ENCODE results near the gene TESK2. TPM values are rescaled to one million over a fixed set of nuclear protein-coding genes. Genes with fewer than 3 reads are reported as not detected.
"Not testable (repeated sequence)": the region's sequence is repeated elsewhere in the genome, so short reads cannot be mapped to it uniquely, and the experiment has no call there.

Gene TESK2
- total RNA-seq, 1 experiment from 2014 or later, result not detected

DNA sequence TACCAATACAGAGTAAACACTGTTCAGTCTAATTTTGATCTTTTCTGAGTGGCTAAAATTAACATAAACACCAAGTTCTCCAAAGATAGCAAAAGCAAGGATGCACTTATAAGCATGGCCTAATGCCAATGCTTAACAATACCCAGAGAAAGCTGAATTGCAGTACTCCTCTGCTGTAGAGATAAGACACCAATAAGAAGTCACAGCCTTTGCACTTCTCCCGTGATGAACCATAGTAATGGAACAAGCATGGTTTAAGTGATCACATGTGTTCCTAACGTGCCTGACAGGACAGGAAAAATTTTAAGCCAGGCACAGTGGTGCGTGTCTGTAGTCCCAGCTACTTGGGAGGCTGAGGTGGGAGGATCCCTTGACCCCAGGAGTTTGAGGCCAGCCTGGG lies 25.1 kb upstream of the TESK2 start:
- H3K4me3 ChIP-seq, result no peak overlapping the region
- H3K36me3 ChIP-seq, result peaks cover 78% of the 10 kb centered on the region
- DNase-seq, result no peak
- H3K27me3 ChIP-seq, result no peaks in the 10 kb centered on the region
- H3K9me3 ChIP-seq, result no peaks in the 10 kb centered on the region

DNA sequence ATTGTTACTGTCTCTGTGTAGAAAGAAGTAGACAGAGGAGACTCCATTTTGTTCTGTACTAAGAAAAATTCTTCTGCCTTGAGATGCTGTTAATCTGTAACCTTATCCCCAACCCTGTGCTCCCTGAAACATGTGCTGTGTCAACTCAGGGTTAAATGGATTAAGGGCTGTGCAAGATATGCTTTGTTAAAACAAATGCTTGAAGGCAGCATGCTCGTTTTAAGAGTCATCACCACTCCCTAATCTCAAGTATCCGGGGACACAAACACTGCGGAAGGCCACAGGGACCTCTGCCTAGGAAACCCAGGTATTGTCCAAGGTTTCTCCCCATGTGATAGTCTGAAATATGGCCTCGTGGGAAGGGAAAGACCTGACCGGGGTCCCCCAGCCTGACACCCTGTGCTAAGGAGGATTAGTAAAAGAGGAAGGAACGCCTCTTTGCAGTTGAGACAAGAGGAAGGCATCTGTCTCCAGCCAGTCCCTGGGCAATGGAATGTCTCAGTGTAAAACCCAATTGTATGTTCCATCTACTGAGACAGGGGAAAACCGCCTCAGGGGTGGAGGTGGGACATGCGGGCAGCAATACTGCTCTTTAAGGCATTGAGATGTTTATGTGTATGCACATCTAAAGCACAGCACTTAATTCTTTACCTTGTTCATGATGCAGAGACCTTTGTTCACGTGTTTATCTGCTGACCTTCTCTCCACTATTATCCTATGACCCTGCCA lies 22.7 kb upstream of the TESK2 start:
- DNase-seq, H3K4me3 ChIP-seq, H3K9me3 ChIP-seq, H3K27me3 ChIP-seq: not testable (repeated sequence)
- peaks cover 87% of the 10 kb centered on the region for H3K36me3 ChIP-seq

DNA sequence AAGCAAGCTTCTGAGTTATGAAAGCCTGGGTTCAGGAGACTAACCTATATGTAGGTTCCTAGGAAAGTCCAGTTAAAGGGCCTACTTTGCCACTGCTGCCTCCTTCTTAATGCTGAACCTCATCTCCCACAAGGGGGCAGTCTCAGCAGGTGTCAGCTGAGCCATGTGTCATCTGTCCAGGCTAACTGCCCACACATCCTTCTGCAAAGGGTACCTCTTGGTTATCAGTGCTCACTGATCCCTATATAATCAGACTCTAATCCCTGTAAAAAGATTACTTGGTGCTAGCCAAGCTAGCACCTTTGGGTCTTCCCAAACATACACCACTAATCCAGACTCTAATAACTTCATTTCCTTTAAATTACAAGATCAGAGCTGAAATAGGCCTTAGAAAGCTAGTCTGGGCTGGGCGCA lies 21.7 kb upstream of the TESK2 start:
- H3K36me3 ChIP-seq, result peaks cover 79% of the 10 kb centered on the region
- no peaks in the 10 kb centered on the region for H3K27me3 ChIP-seq
- DNase-seq, result peak; percentile 57
- no peaks in the 10 kb centered on the region for H3K9me3 ChIP-seq
- H3K4me3 ChIP-seq, result no peak overlapping the region

DNA sequence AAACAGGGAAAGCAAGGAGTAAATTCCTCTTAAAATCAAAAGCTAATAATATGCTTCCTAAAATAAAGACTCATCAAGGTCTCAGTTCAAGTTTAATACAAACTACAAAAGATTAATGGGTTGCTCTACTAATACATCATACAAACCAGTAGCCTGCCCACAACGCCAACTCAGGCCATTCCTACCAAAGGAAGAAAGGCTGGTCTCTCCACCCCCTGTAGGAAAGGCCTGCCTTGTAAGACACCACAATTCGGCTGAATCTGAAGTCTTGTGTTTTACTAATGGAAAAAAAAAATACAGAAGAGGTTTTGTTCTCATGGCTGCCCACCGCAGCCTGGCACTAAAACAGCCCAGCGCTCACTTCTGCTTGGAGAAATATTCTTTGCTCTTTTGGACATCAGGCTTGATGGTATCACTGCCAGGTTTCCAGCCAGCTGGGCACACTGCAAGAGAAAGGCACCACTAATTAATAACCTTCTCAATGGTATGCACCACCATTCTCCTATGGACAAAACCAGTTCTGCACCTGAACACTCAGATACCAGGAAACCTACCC lies 20.1 kb upstream of the TESK2 start:
- H3K9me3 ChIP-seq, result no peaks in the 10 kb centered on the region
- H3K36me3 ChIP-seq, result peaks cover 65% of the 10 kb centered on the region
- no peak overlapping the region for H3K4me3 ChIP-seq
- DNase-seq, result no peak
- no peaks in the 10 kb centered on the region for H3K27me3 ChIP-seq

DNA sequence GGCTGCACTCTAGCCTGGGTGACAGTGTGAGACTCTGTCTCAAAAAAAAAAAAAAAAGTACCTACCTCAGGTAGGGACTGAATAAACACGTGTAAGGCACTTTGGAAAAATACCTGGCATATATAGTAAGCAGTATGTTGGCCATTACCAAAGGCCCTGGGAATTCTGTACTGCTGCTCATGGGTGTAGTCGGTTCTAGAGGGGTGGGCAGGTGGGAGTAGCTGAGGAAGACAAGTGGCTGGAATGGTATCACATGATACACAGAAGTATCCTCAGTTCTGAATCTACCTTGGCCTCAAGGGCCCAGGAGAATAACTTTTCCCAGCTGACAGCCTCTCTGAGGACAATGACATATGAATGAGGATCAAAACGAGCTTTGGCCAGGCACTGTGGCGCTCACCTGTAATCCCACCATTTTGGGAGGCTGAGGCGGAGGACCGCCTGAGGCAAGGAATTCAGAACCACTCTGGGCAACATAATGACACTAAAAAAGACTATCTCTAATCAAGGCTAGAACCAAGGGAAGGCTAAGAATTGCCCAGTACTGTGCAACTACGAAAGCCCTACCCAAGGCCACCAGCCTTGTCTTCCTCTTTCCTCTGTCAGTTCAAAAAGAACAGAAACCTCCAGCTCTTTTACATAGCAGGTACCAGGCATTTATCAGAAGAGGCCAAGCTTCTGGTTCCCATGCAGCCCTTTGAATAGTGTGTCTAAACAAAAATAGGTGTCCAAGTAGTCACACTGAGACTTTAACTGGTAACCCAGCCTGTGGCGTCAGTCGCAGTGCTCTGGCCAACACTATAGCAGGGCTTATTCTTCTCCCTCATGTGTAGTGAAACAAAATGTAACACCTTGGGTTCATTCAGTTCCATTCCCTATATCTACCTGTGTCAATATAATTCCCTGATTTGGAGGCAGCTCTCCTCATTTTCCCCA lies 19.3 kb upstream of the TESK2 start:
- DNase-seq, result no peak
- Histone ChIP-seq H3K4me3 (no peak overlapping the region), H3K36me3 (peaks cover 59% of the 10 kb centered on the region), H3K27me3 (no peaks in the 10 kb centered on the region), H3K9me3 (no peaks in the 10 kb centered on the region)

DNA sequence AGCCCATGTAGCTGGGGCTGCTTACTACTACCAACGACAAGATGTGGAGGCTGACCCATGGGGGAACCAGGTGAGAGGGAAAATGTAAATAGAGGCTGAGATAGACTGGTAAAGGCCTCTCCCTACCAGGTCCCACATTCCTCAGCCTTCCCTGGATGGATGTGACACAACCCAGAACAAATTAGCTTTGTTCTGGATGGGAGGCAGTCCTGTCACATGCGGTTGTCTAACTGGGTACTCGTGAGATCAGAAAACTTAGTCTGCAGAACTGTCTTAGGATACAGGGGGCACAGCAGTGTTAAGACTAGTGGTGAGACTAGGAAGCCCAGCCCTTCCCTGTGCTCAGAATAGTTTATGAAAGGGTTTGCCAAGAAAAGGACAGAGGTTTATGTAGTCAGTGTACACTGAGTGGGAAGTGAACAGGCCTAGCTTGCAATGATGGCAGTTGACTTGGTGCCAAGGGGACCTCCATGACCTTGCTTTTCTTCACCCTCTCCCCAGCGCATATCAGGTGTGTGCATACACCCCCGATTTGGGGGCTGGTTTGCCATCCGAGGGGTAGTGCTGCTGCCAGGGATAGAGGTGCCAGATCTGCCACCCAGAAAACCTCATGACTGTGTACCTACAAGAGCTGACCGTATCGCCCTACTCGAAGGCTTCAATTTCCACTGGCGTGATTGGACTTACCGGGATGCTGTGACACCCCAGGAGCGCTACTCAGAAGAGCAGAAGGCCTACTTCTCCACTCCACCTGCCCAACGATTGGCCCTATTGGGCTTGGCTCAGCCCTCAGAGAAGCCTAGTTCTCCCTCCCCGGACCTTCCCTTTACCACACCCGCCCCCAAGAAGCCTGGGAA lies 17.6 kb upstream of the TESK2 start:
- Histone ChIP-seq H3K36me3 (peaks cover 42% of the 10 kb centered on the region), H3K27me3 (no peaks in the 10 kb centered on the region), H3K9me3 (no peaks in the 10 kb centered on the region), H3K4me3 (no peak overlapping the region)
- no peak for DNase-seq

DNA sequence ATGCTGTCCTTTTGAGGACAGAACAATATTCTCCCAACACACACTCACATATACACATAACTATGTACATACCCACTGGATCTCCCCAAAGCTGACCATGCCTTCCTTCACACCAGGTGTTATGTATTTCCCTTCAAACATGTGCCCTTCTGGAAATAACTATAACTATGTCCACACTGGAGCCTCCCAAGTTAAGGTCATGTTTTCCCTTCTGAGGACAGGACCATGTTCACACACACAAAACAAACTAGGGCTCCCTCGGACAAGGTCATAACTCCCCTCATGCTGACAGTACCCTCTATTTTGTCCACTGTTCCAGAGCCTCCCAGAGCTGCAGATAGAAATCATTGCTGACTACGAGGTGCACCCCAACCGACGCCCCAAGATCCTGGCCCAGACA lies 16.9 kb upstream of the TESK2 start:
- Histone ChIP-seq H3K4me3 (no peak overlapping the region), H3K27me3 (no peaks in the 10 kb centered on the region), H3K9me3 (no peaks in the 10 kb centered on the region), H3K36me3 (peaks cover 36% of the 10 kb centered on the region)
- no peak for DNase-seq

DNA sequence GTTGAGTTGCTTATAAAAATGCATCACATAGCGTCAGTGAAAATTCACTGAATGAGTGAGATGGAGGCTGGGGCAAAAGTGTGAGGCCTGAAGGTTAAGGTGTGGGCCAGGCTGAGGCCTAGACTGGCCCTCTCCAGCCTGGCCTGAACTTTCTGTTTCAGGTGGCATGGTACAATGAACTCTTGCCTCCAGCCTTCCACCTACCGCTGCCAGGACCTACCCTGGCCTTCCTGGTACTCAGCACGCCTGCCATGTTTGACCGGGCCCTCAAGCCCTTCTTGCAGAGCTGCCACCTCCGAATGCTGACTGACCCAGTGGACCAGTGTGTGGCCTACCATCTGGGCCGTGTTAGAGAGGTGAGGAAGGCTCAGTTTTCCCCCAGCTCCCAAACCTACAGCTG lies 16.2 kb upstream of the TESK2 start:
- peaks cover 29% of the 10 kb centered on the region for H3K36me3 ChIP-seq
- no peak for DNase-seq
- H3K9me3 ChIP-seq, result no peaks in the 10 kb centered on the region
- H3K27me3 ChIP-seq, result no peaks in the 10 kb centered on the region
- no peak overlapping the region for H3K4me3 ChIP-seq

DNA sequence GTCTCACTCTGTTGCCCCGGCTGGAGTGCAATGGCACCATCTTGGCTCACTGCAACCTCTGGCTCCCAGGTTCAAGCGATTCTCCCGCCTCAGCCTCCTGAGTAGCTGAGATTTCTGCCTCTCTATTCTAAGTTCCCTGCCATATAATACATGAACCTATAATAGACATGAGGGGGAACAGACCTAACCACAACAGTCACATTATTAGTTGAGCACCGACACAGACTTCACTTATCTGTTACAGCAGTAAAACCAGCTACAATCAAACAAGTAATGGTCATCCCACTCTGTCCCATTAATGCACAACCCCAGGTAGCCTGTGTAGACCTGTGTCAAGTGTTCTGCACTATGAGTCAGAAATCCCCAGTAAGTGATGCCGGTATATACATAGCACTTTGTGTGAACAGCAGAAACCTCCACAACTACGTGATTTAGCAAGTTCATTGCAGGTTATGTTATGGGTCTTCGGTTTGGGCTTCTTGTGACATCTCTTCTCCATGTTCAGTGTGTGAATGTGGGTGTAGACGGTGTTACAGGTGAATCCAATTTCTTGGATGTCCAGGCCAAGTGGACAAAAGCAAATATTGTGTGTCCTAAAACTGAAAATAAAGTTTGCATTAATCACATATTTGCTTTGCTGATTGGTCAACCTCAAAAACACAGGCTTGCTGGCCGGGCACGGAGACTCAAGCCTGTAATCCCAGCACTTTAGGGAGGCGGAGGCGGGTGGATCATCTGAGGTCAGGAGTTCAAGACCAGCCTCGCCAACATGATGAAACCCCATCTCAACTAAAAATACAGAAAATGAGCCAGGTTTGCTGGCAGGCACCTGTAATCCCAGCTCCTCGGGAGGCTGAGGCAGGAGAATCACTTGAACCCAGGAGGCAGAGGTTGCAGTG lies 12.7 kb upstream of the TESK2 start:
- no peaks in the 10 kb centered on the region for H3K9me3 ChIP-seq
- no peak for DNase-seq
- peaks cover under 1% of the 10 kb centered on the region; the same call in 1 of the 2 replicates for H3K36me3 ChIP-seq
- H3K4me3 ChIP-seq, result no peak overlapping the region
- no peaks in the 10 kb centered on the region for H3K27me3 ChIP-seq

DNA sequence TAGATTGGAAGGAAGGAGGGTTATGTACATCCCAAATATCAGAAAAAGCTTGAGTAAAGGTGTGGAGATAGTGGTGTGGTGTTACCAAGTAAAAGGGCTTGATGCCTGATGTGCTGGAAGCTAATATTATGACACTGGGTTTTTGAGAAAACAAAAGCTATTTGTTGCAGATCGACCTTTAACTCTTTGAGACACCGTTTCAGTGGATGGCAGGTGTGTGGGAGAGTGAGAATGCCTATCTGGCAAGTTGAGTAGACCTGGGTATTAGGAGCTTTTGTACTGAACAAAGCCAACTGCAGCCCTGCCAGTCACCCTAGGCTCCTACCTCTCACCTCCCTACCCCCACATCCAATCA lies 10.5 kb upstream of the TESK2 start:
- Histone ChIP-seq H3K36me3 (no peaks in the 10 kb centered on the region), H3K9me3 (no peaks in the 10 kb centered on the region), H3K4me3 (no peak overlapping the region), H3K27me3 (no peaks in the 10 kb centered on the region)
- DNase-seq, result no peak

DNA sequence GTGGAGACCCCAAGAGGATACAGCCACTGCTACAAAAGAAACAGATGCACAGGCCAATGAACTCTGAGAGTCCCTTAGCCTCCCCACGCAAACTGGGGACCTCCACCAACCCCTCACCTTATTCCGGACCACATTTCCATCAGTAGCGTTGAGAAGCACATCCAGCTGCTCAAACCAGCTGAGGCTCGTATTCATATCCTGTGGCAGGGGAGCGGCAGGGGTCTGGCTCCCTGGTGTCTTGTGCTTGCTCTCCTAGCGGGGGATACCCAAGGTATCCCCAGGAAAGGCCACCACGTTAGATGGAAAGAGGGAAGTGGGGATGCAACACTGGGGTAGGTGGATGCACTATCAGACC lies 8.4 kb upstream of the TESK2 start:
- no peak for DNase-seq

DNA sequence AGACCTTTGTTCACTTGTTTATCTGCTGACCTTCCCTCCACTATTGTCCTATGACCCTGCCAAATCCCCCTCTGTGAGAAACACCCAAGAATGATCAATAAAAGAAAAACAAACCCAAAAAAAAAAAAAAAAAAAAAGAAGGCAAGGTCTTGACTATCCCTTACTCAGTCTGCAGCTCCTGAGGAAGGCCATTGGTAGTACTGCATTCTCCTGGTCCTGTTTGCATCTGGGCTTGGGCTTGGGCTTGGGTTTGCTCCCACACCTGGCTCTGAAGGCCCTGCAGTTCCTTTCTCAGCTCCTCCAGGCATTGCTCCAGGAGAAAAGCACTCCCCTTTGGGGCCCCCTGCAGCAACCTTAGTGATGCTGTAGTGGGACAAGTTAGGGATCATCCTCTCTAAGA lies 7.3 kb upstream of the TESK2 start:
- Histone ChIP-seq H3K27me3 (no peaks in the 10 kb centered on the region), H3K36me3 (no peaks in the 10 kb centered on the region), H3K4me3 (no peak overlapping the region), H3K9me3 (no peaks in the 10 kb centered on the region)
- no peak for DNase-seq

More for the DNA sequence above, 8.4 kb upstream of the TESK2 start:
- Histone ChIP-seq H3K36me3 (no peaks in the 10 kb centered on the region), H3K27me3 (no peaks in the 10 kb centered on the region), H3K9me3 (no peaks in the 10 kb centered on the region), H3K4me3 (peak overlapping the region; percentile 54)

DNA sequence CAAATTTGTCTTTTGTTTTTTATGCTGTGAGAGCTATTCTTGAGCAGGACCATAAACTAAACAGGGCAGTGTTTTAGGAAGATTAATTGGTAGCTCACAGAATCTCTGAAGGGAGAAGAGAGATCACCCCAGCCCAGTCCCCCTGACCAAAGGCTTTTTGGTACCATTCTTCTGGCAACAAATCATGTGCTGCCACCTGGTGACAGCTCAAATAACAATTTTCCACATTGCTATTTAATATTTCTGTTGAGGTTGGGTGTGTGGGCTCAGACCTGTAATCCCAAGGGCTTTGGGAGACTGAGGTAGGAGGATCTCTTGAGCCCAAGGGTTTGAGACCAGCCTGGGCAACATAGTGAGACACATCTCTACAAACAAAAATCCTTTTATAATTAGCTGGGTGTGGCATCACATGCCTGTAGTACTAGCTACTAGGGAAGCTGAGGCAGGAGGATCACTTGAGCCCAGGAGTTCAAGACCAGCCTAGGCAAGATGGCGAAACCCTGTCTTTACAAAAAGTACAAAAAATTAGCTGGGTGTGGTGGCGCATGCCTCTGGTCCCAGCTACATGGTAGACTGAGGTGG lies 2.2 kb upstream of the TESK2 start:
- Histone ChIP-seq H3K4me3 (no peak overlapping the region), H3K36me3 (no peaks in the 10 kb centered on the region), H3K27me3 (peaks cover 16% of the 10 kb centered on the region), H3K9me3 (no peaks in the 10 kb centered on the region)
- peak; percentile 18 for DNase-seq

DNA sequence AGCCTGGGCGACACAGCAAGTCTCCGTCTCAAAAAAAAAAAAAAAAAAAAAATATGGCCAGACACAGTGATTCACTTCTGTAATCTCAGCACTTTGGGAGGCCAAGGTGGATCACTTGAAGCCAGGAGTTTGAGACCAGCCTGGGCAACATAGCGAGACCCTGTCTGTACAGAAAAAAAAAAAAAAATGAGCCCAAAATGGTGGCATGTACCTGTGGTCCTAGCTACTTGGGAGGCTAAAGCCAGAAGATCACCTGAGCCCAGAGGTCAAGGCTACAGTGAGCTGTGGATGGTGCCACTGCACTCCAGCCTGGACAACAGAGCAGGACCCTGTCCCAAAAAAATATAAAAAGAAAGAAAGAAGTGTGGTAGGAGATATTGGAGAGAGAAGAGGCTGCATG lies 1.7 kb upstream of the TESK2 start:
- peaks cover 16% of the 10 kb centered on the region for H3K27me3 ChIP-seq
- H3K36me3 ChIP-seq, result no peaks in the 10 kb centered on the region
- DNase-seq, result no peak
- H3K9me3 ChIP-seq, result no peaks in the 10 kb centered on the region
- H3K4me3 ChIP-seq, result no peak overlapping the region

DNA sequence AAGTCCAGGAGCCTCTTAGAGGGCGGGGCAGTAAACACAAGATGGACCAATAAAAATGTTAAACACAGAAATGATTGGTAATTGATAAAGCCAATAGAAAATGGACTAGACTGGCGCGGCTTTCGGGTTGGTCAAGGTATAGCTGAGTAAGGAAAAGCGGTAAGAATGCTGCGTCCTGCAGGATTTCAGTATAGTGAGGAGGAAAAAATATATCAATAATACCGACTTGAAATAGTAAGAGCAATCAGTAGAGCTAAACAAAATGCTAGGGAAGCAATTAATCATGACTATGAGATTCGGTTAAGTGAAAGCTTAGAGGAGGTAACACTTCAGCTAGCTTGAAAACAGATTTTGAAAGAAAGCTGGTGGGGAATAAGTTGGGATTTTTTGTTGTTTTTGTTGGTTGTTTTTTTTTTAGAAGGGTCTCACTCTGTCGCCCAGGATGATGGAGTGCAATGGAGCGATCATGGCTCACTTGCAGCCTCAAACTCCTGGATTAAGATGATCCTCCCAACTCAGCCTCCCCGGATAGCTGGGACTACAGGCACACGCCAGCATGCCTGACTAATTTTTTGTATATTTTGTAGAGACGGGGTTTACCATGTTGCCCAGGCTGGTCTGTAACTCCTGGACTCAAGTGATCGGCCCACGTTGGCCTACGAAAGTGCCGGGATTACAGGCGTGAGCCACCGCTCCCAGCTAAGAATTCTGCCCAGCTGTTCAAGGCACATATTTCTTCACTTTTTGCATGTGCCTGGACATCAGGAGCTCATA lies 711 bp upstream of the TESK2 start:
- H3K4me3 ChIP-seq, result peak overlapping the region; percentile 61
- H3K27me3 ChIP-seq, result peaks cover 16% of the 10 kb centered on the region
- no peaks in the 10 kb centered on the region for H3K9me3 ChIP-seq
- no peaks in the 10 kb centered on the region for H3K36me3 ChIP-seq
- no peak for DNase-seq

Measured in MG63 (cell line).